Prostate gland (tissue), 1 donor: Measurements from ENCODE around the gene ENO3.

Experiments
- POLR2A ChIP-seq: fragments of 450-650 bp; IDR thresholded peaks from one replicate; pipeline ENCODE4 v1.6.1; 2016; ENCODE audit warnings: antibody characterized with exemption, mild to moderate bottlenecking
- POLR2AphosphoS5 ChIP-seq: sonication (generic); formaldehyde crosslinking; IDR thresholded peaks from one replicate; pipeline ENCODE4 v1.6.1; 2017; ENCODE audit warnings: antibody characterized with exemption

DNA sequence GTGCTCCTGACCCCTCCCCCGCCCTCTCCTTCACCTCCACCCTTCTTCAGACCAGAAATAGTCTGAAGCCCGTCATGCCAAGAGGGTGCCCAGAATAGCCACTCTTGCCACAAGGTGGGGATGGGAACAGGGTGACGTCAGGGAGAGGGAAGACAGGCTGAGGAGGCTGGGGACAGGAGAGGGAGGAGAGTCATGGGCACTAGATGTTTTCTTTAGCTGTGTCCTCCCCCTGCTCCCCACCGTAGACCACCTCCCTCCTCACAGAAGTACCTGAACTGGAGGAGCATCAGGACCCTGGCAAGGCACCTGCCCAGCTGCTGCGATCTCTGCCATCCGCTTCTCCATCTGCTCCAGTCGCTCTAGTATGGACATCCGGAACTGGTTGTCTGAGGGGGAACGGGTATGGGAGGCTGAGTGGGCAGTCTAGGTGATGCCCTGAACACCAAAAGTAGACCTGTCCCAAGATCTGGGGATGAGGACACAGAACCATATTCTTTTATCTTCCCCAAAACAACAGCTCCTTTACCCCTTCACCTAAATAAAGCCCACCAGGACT, 23.3 kb downstream of the ENO3 start:
- TF ChIP-seq POLR2A (no peak), POLR2AphosphoS5 (no peak)
